Activated CD8-positive, alpha-beta memory T cell treated with anti-CD3 and anti-CD28 coated beads, Interleukin-2, amount 50 U/mL, for 1 hour (primary cell): ENCODE measurements around the gene PTGIS.

Experiments used
- DNase-seq: peaks from one replicate; pipeline ENCODE4 v3.0.0-alpha.2; 2020; ENCODE audit errors: extremely low read depth

PTGIS gene

DNA sequence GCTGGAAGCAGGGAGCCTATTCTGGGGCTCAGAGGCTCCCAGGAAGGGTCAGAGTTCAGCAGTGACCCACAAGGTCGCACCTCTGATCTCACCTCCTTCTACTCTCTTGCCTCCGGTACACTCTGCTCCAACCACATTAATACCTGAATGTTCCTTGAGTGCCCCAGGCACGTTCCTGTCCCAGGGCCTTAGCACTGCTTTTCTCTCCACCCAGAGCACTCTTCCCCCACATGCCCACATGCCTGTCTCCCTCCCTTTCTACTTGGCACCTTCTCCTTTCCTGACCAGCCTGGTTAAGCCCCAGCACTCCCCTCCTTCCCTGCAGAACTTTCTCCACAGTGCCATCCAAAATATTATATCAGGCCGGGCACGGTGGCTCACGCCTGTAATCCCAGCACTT is 98.9 kb downstream of the PTGIS start:
- DNase-seq = no peak

DNA sequence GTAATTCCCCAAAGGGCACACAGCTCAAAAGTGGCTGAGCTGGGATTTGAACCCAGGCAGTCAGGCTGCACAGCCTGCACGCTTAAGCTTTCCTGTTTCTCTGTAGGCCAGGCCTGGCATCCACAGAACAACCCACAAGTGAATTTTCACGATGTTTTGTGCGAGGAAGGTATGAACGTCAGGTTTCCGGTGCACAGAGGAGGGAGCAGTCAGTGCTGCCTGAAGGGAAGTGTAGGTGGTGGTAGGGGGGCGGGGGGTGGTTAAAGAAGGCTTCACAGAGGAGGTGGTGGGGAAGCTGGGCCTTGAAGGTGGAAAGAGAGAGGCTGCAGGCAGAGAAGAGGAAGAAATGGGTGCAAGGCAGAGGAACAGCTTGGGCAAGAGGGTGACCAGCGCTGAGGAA is 99.5 kb downstream of the PTGIS start:
- DNase-seq = no peak

DNA sequence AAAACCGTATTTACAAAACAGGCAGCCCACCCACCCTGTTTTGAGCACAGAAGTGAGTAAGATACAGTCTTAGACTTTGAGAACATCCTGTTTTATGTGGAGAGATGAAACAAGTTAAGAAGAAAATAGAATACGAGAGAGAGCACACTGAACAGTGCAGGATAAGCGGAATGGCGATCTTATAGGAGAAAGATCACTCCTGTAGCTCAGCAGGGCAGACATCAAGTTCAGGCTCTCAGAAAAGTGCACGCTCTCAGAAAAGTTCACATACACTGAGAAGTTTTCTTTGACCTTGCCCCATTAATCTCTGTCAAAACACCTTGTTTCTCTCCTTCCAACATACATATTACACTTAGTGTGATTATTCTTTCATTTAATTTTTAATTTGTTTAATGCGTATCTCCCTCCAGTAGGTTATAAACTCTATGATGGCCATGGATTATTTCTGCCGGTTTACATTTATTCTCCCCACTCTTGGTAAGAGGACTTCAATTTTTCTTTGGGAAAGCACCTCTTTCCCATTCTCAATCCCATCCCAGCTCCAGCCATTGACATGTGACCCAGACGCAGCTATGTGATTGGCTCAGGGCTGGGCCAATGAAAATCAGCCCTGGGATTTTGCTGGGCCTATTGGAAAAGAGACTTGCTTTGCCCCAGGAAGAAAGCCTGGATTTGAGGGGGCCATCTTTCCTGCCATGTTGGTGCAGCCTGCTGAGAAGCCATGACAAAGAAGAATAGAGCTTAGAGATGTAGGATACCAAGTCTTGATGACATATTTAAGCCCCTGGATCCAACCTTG is 101.6 kb downstream of the PTGIS start:
- DNase-seq = no peak

DNA sequence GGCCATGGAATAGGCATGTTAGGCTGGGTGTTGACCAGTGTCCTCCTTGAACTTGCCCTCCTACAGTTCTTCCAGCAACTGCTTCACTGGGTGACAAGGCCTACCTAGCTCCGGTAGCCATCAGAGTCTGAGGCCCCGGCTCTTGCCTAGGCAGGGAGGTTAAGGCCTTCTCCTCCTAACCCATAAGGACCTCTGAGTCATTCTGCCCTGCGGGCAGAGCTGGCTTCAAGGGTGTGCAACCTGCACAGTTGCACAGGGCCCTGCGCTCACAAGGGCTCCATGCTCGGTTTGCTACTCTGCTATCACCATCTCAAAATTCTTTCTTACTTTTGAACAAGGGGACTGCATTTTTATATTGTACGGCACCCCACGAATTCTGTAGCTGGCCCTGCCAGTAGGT is 103.4 kb downstream of the PTGIS start:
- DNase-seq = no peak

DNA sequence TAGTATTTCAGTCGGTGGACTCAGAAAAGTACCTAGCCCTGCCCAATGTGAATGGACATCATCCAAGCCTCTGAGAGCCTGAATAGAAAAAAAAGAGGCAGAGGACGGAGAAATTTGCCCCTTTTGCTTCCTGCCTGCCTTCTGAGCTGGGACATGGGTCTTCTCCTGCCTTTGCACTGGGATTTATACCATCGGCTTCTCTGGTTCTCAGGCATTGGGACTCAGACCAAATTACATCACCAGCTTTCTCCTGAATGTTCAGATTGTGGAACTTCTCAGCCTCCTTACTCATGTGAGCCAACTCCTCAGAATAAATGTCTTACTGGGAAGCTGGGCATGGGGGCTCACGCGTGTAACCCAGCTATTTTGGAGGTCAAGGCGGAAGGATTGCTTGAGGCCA is 105.3 kb downstream of the PTGIS start:
- DNase-seq = no peak

DNA sequence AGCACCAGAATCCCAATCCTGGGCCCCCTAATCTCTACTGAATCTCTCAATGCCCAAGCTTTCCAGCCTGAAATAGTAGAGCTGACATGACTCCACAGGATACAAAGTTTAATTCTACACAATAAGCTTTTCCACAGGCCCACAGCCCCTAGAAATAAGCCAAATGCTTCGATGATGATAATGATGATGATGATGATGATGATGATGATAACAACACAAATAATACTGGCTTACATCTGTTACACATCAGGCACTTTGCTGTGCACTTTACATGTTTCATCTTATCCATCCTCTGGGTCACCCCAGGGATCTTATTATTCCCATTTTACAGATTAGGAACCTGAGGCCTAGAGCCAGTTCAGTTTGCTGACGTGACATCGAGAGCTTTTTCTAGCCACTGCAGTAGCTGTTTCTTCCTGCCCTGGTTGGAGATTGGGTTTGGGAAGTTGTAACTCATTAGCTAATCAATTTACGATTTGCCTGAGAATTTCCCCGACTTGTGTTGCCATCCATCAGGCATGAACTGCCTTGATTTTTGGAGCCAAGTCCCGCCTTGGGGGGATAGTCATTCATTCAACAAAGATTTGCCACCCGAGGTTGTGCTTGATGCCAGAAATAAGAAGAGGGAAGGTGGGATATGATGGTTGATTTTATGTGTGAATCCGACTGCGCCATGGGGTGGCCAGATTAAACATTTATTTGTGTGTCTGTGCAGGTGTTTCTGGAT is 105.9 kb downstream of the PTGIS start:
- DNase-seq = no peak

DNA sequence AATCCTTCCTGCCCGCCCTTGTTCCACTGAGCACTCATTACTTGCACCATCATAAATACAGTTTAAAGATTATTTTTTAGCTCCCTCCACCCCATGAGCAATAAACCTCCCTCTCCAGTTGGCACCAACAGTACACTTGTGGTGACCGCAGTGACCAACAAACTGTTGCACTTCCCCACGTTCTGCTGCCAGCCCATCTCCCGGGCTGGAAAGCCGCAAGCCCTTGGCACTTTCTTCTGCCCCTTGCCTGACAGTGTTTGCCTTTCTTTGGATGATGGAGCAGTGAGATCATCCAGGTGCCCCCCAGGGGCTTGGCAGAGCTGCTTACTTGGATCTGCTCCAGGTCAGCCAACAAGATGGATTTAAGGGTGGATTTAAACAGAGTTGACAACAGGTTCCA is 107.0 kb downstream of the PTGIS start:
- no peak for DNase-seq

DNA sequence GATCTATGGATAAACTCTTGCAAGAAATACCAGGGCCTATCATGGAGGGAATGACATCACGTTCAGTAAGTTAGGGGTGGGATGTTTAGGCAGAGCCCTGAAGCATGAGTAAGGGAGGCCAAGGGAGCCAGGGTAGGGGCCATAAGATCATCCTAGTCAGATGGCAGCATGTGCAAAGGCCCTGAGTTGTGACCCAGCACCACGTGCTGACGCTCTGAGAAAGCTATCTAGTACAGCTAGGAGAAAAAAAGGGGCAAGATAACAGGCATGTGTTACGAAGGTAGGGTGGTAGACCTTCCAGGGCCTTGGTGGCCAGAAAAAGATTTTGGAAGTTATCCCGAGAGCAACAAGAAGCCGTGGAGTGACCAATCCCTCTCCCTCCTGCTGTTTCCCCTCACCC is 107.8 kb downstream of the PTGIS start:
- no peak for DNase-seq

DNA sequence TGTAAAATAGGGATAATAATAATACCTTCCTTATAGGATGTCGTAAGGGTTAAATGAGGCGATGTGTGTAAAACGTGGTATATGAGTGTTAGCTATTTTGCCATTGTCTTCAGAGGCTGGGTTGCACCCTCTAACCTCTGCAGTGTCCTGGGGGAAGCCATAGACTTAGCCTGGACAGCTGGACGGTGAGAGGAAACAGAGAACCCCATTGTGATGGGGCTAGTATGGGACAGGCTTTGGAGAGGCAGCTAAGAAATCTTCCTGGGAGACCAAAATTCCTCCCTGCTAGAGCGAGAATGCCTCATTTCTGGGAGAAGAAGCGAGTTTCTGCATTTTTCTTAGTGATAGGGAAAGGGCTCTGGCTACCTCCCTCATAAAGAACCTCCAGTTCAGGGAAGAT is 108.3 kb downstream of the PTGIS start:
- DNase-seq = no peak

DNA sequence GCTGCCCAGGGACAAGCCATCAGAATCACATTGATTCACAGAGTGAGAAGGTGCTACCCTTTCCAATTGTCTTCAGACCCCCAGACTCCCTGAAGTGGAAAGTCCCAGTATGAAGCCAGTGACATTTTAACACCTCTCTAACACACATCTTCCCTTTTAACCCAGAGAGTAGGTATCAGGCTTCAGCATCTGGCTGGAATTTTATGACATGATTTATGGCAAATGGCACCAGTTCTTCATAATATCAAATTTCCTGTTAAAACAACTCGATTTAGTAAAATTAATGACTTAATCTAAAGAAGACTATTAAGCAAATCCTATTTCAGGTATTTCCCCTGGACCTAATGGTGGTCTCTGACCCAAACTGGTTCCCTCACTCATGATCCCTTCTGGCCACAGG is 110.5 kb downstream of the PTGIS start:
- DNase-seq = no peak

DNA sequence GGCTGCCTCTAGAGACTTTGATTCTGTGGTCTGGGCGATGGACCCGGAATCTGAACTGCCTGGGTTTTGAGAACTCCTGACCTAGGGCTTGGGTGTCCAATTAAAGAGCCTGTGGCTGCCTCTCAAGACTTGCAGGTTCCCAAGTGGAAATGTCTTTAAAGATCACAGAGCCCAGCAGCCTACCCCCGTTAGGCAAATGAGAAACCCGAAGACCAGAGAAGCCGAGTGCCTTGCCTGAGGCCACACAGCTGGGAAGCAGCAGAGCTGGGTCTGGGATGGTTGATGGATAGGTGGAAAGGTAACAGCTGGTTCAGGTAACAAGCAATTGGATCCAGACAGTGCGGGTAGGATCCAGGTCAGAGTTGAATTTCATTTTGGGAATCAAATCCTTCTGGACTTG is 111.3 kb downstream of the PTGIS start:
- no peak for DNase-seq

DNA sequence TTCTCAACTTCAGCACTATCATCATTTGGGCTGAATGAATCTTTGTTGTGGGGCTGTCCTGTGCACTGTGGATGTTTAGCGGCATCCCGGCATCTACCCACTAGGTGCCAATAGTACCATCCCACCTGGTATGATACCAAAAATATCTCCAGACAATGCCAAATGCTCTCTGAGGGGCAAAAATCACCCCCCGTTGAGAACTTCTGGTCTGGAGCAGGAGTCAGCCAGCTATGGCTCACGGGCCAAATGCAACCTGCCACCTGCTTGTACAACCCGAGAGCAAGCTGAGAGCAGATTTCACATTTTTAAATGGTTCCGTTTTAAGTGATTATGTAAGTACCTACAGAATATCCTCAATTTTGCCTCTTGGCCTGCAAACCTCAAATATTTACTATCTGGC is 112.2 kb downstream of the PTGIS start:
- no peak for DNase-seq
